ENCODE results near the gene PKDCC. TPM values are rescaled to one million over a fixed set of nuclear protein-coding genes. Genes with fewer than 3 reads are reported as not detected.

Gene PKDCC
- polyA plus RNA-seq, 1 donor (not counting 4 experiments of a cell fraction or from before 2014, with no cell fraction given): not detected

- Histone ChIP-seq H3K9ac (ENCODE audit: control insufficient read depth, extremely low read depth, insufficient read depth, low read length) (no peak overlapping the region), H2AFZ (ENCODE audit: control insufficient read depth, low read length) (no peak overlapping the region), H3K4me1 (ENCODE audit: control insufficient read depth, extremely low read depth, insufficient read depth, low read length) (no peaks in the 10 kb centered on the region), H3K27ac (ENCODE audit: control insufficient read depth, insufficient read depth, low read length) (no peak overlapping the region), H3K27me3 (ENCODE audit: control insufficient read depth, extremely low read depth, insufficient read depth, low read length) (peaks cover 4% of the 10 kb centered on the region), H3K4me3 (ENCODE audit: control insufficient read depth in 2 of 3, extremely low read depth in 1 of 3, insufficient read depth in 2 of 3, low read depth in 1 of 3, low read length in 3 of 3) (no peak overlapping the region), H3K36me3 (ENCODE audit: control insufficient read depth in 2 of 2, extremely low read depth in 1 of 2, insufficient read depth in 2 of 2, low read length in 2 of 2) (no peaks in the 10 kb centered on the region), H3K79me2 (ENCODE audit: control insufficient read depth, insufficient read depth, low read length) (no peaks in the 10 kb centered on the region), H3K9me3 (ENCODE audit: control insufficient read depth, low read depth, low read length) (no peaks in the 10 kb centered on the region), H3K9me1 (ENCODE audit: control insufficient read depth, extremely low read depth, insufficient read depth, low read length) (no peaks in the 10 kb centered on the region), H4K20me1 (ENCODE audit: control insufficient read depth, extremely low read depth, insufficient read depth, low read length) (no peaks in the 10 kb centered on the region), H3K4me2 (ENCODE audit: control insufficient read depth, extremely low read depth, insufficient read depth, low read depth, low read length) (no peak overlapping the region)
- no peak for FAIRE-seq
- TF ChIP-seq, protein P1, sequence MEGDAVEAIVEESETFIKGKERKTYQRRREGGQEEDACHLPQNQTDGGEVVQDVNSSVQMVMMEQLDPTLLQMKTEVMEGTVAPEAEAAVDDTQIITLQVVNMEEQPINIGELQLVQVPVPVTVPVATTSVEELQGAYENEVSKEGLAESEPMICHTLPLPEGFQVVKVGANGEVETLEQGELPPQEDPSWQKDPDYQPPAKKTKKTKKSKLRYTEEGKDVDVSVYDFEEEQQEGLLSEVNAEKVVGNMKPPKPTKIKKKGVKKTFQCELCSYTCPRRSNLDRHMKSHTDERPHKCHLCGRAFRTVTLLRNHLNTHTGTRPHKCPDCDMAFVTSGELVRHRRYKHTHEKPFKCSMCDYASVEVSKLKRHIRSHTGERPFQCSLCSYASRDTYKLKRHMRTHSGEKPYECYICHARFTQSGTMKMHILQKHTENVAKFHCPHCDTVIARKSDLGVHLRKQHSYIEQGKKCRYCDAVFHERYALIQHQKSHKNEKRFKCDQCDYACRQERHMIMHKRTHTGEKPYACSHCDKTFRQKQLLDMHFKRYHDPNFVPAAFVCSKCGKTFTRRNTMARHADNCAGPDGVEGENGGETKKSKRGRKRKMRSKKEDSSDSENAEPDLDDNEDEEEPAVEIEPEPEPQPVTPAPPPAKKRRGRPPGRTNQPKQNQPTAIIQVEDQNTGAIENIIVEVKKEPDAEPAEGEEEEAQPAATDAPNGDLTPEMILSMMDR (optimal IDR thresholded peaks at IDR 0.05 in 1 of 3, IDR thresholded peaks at IDR 0.05 in 1 of 3, conservative IDR thresholded peaks at IDR 0.05 in 1 of 3; ENCODE audit: extremely low read depth in 1 of 3, insufficient read depth in 2 of 3, low read length in 3 of 3): no peak
- no peak for TF ChIP-seq EZH2 (IDR thresholded peaks at IDR 0.05; ENCODE audit: low read length)
- dilution Hi-C loops (cut with MboI; ENCODE audit: extremely low pct_ligation_motif_present, low sequenced_read_pairs): no loop called here
- no peak for DNase-seq (ENCODE audit: low read depth, low spot score)
These were observed 46.1 kb upstream of the PKDCC start for GRCh38 chr2:42001711-42002201.

DNA sequence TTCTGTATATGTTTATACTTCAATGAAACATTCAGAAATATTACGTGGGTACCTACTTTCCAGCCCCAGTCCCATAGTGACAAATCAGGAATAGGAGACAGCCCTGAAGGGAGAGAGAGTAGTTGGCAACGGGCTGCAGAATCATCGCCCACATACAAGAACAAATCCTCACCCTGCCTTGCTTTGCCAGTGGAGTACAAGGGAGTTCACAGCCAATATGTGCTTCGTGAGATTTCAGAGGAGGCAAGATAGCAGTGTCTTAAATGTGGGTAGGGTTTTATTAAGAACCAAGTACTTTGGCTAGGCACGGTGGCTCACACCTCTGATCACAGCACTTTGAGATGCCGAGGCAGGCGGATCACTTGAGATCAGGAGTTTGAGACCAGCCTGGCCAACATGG is 40.3 kb upstream of the PKDCC start:
- Histone ChIP-seq H3K79me2 (ENCODE audit: control insufficient read depth, insufficient read depth, low read length) (no peaks in the 10 kb centered on the region), H4K20me1 (ENCODE audit: control insufficient read depth, extremely low read depth, insufficient read depth, low read length) (no peaks in the 10 kb centered on the region), H3K27ac (ENCODE audit: control insufficient read depth, insufficient read depth, low read length) (no peak overlapping the region), H3K9me1 (ENCODE audit: control insufficient read depth, extremely low read depth, insufficient read depth, low read length) (no peaks in the 10 kb centered on the region), H3K4me2 (ENCODE audit: control insufficient read depth, extremely low read depth, insufficient read depth, low read depth, low read length) (no peak overlapping the region), H3K4me3 (ENCODE audit: control insufficient read depth in 2 of 3, extremely low read depth in 1 of 3, insufficient read depth in 2 of 3, low read depth in 1 of 3, low read length in 3 of 3) (no peak overlapping the region), H3K9ac (ENCODE audit: control insufficient read depth, extremely low read depth, insufficient read depth, low read length) (no peak overlapping the region), H3K27me3 (ENCODE audit: control insufficient read depth, extremely low read depth, insufficient read depth, low read length) (no peaks in the 10 kb centered on the region), H3K4me1 (ENCODE audit: control insufficient read depth, extremely low read depth, insufficient read depth, low read length) (no peaks in the 10 kb centered on the region), H2AFZ (ENCODE audit: control insufficient read depth, low read length) (no peak overlapping the region), H3K9me3 (ENCODE audit: control insufficient read depth, low read depth, low read length) (no peaks in the 10 kb centered on the region), H3K36me3 (ENCODE audit: control insufficient read depth in 2 of 2, extremely low read depth in 1 of 2, insufficient read depth in 2 of 2, low read length in 2 of 2) (no peaks in the 10 kb centered on the region)
- DNase-seq (ENCODE audit: low read depth, low spot score) (no peak), FAIRE-seq (no peak)
- TF ChIP-seq, protein P1 (optimal IDR thresholded peaks at IDR 0.05 in 1 of 3, IDR thresholded peaks at IDR 0.05 in 1 of 3, conservative IDR thresholded peaks at IDR 0.05 in 1 of 3; ENCODE audit: extremely low read depth in 1 of 3, insufficient read depth in 2 of 3, low read length in 3 of 3): no peak
- no peak for TF ChIP-seq EZH2 (IDR thresholded peaks at IDR 0.05; ENCODE audit: low read length)
- dilution Hi-C loops (cut with MboI; ENCODE audit: extremely low pct_ligation_motif_present, low sequenced_read_pairs): no loop called here

Data from keratinocyte (primary cell).